Measurements from ENCODE around the gene MRPL49.

The MRPL49 gene

GRCh38 chr11:65083134-65083833 is 38.8 kb upstream of the MRPL49 start:
- no peak for TF ChIP-seq SP1 (IDR thresholded peaks at IDR 0.05)
- no peak for TF ChIP-seq FOXA1 (IDR thresholded peaks at IDR 0.05)
- TF ChIP-seq CTBP1 (IDR thresholded peaks at IDR 0.05; ENCODE audit: borderline replicate concordance), result no peak
- TF ChIP-seq NFRKB (IDR thresholded peaks at IDR 0.05), result no peak
- no peak for TF ChIP-seq L3MBTL2 (conservative IDR thresholded peaks at IDR 0.05)
- CTCF ChIA-PET, result interaction anchor here (0.9 to 2.0 kb wide), 3 partner anchors 34 to 68 kb away, joined by 3 to 6 read pairs (median 3); partner anchors contain the start of gene ZNHIT2
- POLR2A ChIA-PET, result interaction anchor here (0.7 to 2.4 kb wide), 12 partner anchors 10 to 87 kb away, joined by 3 to 11 read pairs (median 4); partner anchors contain the start of genes ARL2, BATF2, FAU and MRPL49
- DNase-seq (ENCODE audit: extremely low spot score), result no peak

- ChIA-PET CTCF (interaction anchor here (1.1 to 2.0 kb wide), 2 partner anchors 33 to 69 kb away, joined by 3 to 6 read pairs; partner anchors contain the start of gene ZNHIT2), POLR2A (interaction anchor here (1.3 to 2.4 kb wide), 7 partner anchors 11 to 87 kb away, joined by 3 to 11 read pairs (median 5); partner anchors contain the start of genes ARL2, BATF2, FAU and MRPL49)
- peak; percentile 99 for DNase-seq (ENCODE audit: extremely low spot score)
- TF ChIP-seq LEF1 (IDR thresholded peaks at IDR 0.05; ENCODE audit: borderline replicate concordance), result no peak
- peak; percentile 39; the same call in 1 of the 2 replicates for TF ChIP-seq L3MBTL2 (conservative IDR thresholded peaks at IDR 0.05)
- no peak for TF ChIP-seq BHLHE40 (IDR thresholded peaks at IDR 0.05; ENCODE audit: borderline replicate concordance)
- TF ChIP-seq PKNOX1 (IDR thresholded peaks at IDR 0.05), result no peak
- TF ChIP-seq ELF4 (IDR thresholded peaks at IDR 0.05), result peak; percentile 83
- TF ChIP-seq SUZ12 (IDR thresholded peaks at IDR 0.05), result no peak
- no peak for TF ChIP-seq NFRKB (IDR thresholded peaks at IDR 0.05)
- TF ChIP-seq FOXK2 (IDR thresholded peaks at IDR 0.05), result no peak
Observed at GRCh38 chr11:65083834-65084597, 38.1 kb upstream of the MRPL49 start, which contains the start of the genes CDCA5 and ZFPL1. Gene CDCA5, minus strand, starts transcription at chr11:65084040. Its CDS starts 62 bp downstream, at chr11:65083978. Gene ZFPL1, plus strand, starts transcription at chr11:65084222. Its CDS starts 477 bp downstream, at chr11:65084699.

GRCh38 chr11:65084598-65085375 is 37.3 kb upstream of the MRPL49 start:
- ChIA-PET CTCF (no interaction called here), POLR2A (interaction anchor here (1.1 to 2.9 kb wide), 4 partner anchors 9 to 44 kb away, joined by 3 to 8 read pairs (median 4); partner anchors contain the start of genes FAU, MRPL49, SAC3D1 and VPS51)
- no peak for DNase-seq (ENCODE audit: extremely low spot score)
- TF ChIP-seq FOXK2 (IDR thresholded peaks at IDR 0.05) (no peak), FOXA1 (IDR thresholded peaks at IDR 0.05) (no peak), ELF4 (IDR thresholded peaks at IDR 0.05) (no peak), SUZ12 (IDR thresholded peaks at IDR 0.05) (no peak), ZNF384 (IDR thresholded peaks at IDR 0.05) (no peak), BHLHE40 (IDR thresholded peaks at IDR 0.05; ENCODE audit: borderline replicate concordance) (no peak), ARNT (IDR thresholded peaks at IDR 0.05) (no peak), TARDBP (IDR thresholded peaks at IDR 0.05) (no peak), PKNOX1 (IDR thresholded peaks at IDR 0.05) (no peak), HDGF (IDR thresholded peaks at IDR 0.05; ENCODE audit: borderline replicate concordance) (no peak), LEF1 (IDR thresholded peaks at IDR 0.05; ENCODE audit: borderline replicate concordance) (no peak), FOXM1 (IDR thresholded peaks at IDR 0.05; ENCODE audit: borderline replicate concordance) (no peak), NFRKB (IDR thresholded peaks at IDR 0.05) (no peak), L3MBTL2 (conservative IDR thresholded peaks at IDR 0.05) (no peak), SP1 (IDR thresholded peaks at IDR 0.05) (no peak), CTBP1 (IDR thresholded peaks at IDR 0.05; ENCODE audit: borderline replicate concordance) (no peak)

GRCh38 chr11:65085446-65085845 is 36.7 kb upstream of the MRPL49 start:
- CTCF ChIA-PET, result interaction anchor here (0.9 kb wide), 1 partner anchor 25 kb away, joined by 3 read pairs; no protein-coding TSS in a partner anchor
- POLR2A ChIA-PET, result interaction anchor here (1.1 to 2.9 kb wide), 4 partner anchors 9 to 45 kb away, joined by 3 to 8 read pairs (median 4); partner anchors contain the start of genes FAU, MRPL49, SAC3D1 and VPS51
- TF ChIP-seq TARDBP (IDR thresholded peaks at IDR 0.05) (no peak), PKNOX1 (IDR thresholded peaks at IDR 0.05) (no peak), ZNF384 (IDR thresholded peaks at IDR 0.05) (no peak), ELF4 (IDR thresholded peaks at IDR 0.05) (no peak), FOXM1 (IDR thresholded peaks at IDR 0.05; ENCODE audit: borderline replicate concordance) (no peak), HDGF (IDR thresholded peaks at IDR 0.05; ENCODE audit: borderline replicate concordance) (no peak), LEF1 (IDR thresholded peaks at IDR 0.05; ENCODE audit: borderline replicate concordance) (no peak), FOXA1 (IDR thresholded peaks at IDR 0.05) (no peak), ARNT (IDR thresholded peaks at IDR 0.05) (no peak), SUZ12 (IDR thresholded peaks at IDR 0.05) (no peak), L3MBTL2 (conservative IDR thresholded peaks at IDR 0.05) (no peak), FOXK2 (IDR thresholded peaks at IDR 0.05) (no peak), NFRKB (IDR thresholded peaks at IDR 0.05) (no peak), CTBP1 (IDR thresholded peaks at IDR 0.05; ENCODE audit: borderline replicate concordance) (no peak)

GRCh38 chr11:65086809-65087208 is 35.3 kb upstream of the MRPL49 start:
- POLR2A ChIA-PET, result interaction anchor here (2.9 kb wide), 1 partner anchor 46 kb away, joined by 8 read pairs; the partner anchor contains the start of gene SAC3D1
- no peak for DNase-seq (ENCODE audit: extremely low spot score)
- no peak for TF ChIP-seq SUZ12 (IDR thresholded peaks at IDR 0.05)
- no peak for TF ChIP-seq PKNOX1 (IDR thresholded peaks at IDR 0.05)
- no peak for TF ChIP-seq FOXA1 (IDR thresholded peaks at IDR 0.05)
- no peak for TF ChIP-seq SP1 (IDR thresholded peaks at IDR 0.05)
- no peak for TF ChIP-seq ELF4 (IDR thresholded peaks at IDR 0.05)
- no peak for TF ChIP-seq L3MBTL2 (conservative IDR thresholded peaks at IDR 0.05)
- TF ChIP-seq FOXM1 (IDR thresholded peaks at IDR 0.05; ENCODE audit: borderline replicate concordance), result no peak
- TF ChIP-seq ZNF384 (IDR thresholded peaks at IDR 0.05), result no peak
- TF ChIP-seq BHLHE40 (IDR thresholded peaks at IDR 0.05; ENCODE audit: borderline replicate concordance), result no peak
- no peak for TF ChIP-seq CTBP1 (IDR thresholded peaks at IDR 0.05; ENCODE audit: borderline replicate concordance)
- TF ChIP-seq TARDBP (IDR thresholded peaks at IDR 0.05), result no peak
- no peak for TF ChIP-seq FOXK2 (IDR thresholded peaks at IDR 0.05)
- no peak for TF ChIP-seq NFRKB (IDR thresholded peaks at IDR 0.05)
- TF ChIP-seq LEF1 (IDR thresholded peaks at IDR 0.05; ENCODE audit: borderline replicate concordance), result no peak
- no peak for TF ChIP-seq HDGF (IDR thresholded peaks at IDR 0.05; ENCODE audit: borderline replicate concordance)
- TF ChIP-seq ARNT (IDR thresholded peaks at IDR 0.05), result no peak
- CTCF ChIA-PET, result no interaction called here

More at GRCh38 chr11:65085446-65085845, 36.7 kb upstream of the MRPL49 start:
- DNase-seq (ENCODE audit: extremely low spot score), result no peak
